DOHH2 (cell line): ENCODE measurements around the gene SLC13A2.

Source experiments
- CTCF ChIP-seq: fragments of 200-600 bp; sonication (generic); IDR thresholded peaks from one replicate; pipeline ENCODE4 v1.5.1; 2014; ENCODE audit warnings: antibody characterized with exemption, mild to moderate bottlenecking, low read depth, low read length; ENCODE audit not compliant: poor library complexity, severe bottlenecking
- EZH2phosphoT487 ChIP-seq: fragments of 200-600 bp; sonication (generic); IDR thresholded peaks from 2 replicates; pipeline ENCODE4 v1.6.1; 2017; ENCODE audit warnings: borderline replicate concordance, mild to moderate bottlenecking, antibody characterized with exemption, low read length, moderate library complexity, mixed read lengths

- no peak for TF ChIP-seq CTCF
- TF ChIP-seq EZH2phosphoT487 = no peak
Observed at GRCh38 chr17:28528327-28529012, 55.0 kb downstream of the SLC13A2 start.
